Breast epithelium (tissue), 4 donors: Measurements from ENCODE around the gene TOPBP1. TPM values are rescaled to one million over a fixed set of nuclear protein-coding genes. Genes with fewer than 3 reads are reported as not detected.

Source experiments
- DNase-seq, 2 donors: peaks; one replicate each; pipeline ENCODE4 v3.0.0-alpha.2; 2019; ENCODE audit warnings: low spot score in 2 of 2
- H3K27ac ChIP-seq, 2 donors: fragments of 200-600 bp; sonication (generic) in 1 of 2; one replicate each; pipeline ENCODE4 v1.5.1; 2016 to 2019; ENCODE audit warnings: mild to moderate bottlenecking in 1 of 2
- H3K27me3 ChIP-seq, 2 donors: fragments of 200-600 bp; sonication (generic) in 1 of 2; one replicate each; pipeline versions ENCODE4 v1.5.1 to v1.6.0; 2017 to 2019; ENCODE audit warnings: control low read depth in 1 of 2, mild to moderate bottlenecking in 1 of 2
- H3K36me3 ChIP-seq: fragments of 200-600 bp; one replicate; pipeline ENCODE4 v1.5.1; 2019
- H3K4me1 ChIP-seq, 2 donors: fragments of 200-600 bp; sonication (generic); one replicate each; pipeline ENCODE4 v1.5.1; 2016 to 2019; ENCODE audit warnings: control low read depth in 1 of 2
- H3K4me3 ChIP-seq, 3 donors: fragments of 200-600 bp; sonication (generic); 1 replicate in 2 of 3; 2 replicates in 1 of 3; pipeline ENCODE4 v1.5.1; 2016 to 2019; ENCODE audit warnings: mild to moderate bottlenecking in 3 of 3, moderate library complexity in 2 of 3
- H3K9me3 ChIP-seq, 2 donors: fragments of 200-600 bp; sonication (generic) in 1 of 2; one replicate each; pipeline ENCODE4 v1.5.1; 2016 to 2019; ENCODE audit warnings: control low read depth in 1 of 2
- POLR2A ChIP-seq: fragments of 450-650 bp; IDR thresholded peaks from one replicate; pipeline ENCODE4 v1.6.1; 2016; ENCODE audit warnings: antibody characterized with exemption, mild to moderate bottlenecking, moderate library complexity
- POLR2AphosphoS5 ChIP-seq, 3 donors: sonication (generic); formaldehyde crosslinking; IDR thresholded peaks; one replicate each; pipeline ENCODE4 v1.6.1; 2017; ENCODE audit warnings: antibody characterized with exemption in 3 of 3
- intact Hi-C: fragments of 100-400 bp; cut with DNase I; formaldehyde crosslinking; loops from one replicate; pipeline ENCODE4 v1.15.1; 2023; ENCODE audit warnings: low total_unique reads
- total RNA-seq, 3 donors: library from RNA; depleted of rRNA; stranded (reverse); fragments of >200 nt; gene quantifications; one replicate each; pipeline ENCODE4 v1.1.0, GENCODE V29; 2016
- TF ChIP-seq, protein P1 (sequence below), 3 donors: fragments of 450-650 bp; IDR thresholded peaks; one replicate each; pipeline ENCODE4 v1.5.1; 2016 to 2017; ENCODE audit warnings: antibody characterized with exemption in 3 of 3, mild to moderate bottlenecking in 3 of 3, moderate library complexity in 3 of 3

Gene TOPBP1
- total RNA-seq, 3 donors from 2014 or later = 33.4 to 58.1 (median 38.7) TPM

DNA sequence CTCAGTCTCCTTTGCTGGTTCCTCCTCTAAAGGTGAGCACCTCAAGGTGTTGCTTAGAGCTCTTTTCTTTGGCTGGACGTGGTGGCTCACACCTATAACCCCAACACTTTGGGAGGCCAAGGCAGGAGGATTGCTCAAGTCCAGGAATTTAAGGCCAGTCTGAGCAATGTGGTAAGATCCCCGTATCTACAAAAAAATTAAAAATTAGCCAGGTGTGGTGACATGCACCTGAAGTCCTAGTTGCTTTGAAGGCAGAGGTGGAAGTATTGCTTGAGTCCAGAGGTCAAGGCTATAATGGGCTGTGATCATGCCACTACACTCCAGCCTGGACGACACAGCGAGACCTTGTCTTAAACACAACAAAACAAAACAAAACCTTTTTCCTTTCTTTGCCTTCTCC, 28.3 kb downstream of the TOPBP1 start:
- DNase-seq = no peak
- Histone ChIP-seq H3K4me1 (no peaks in the 10 kb centered on the region), H3K9me3 (no peaks in the 10 kb centered on the region), H3K27me3 (no peaks in the 10 kb centered on the region), H3K27ac (no peak overlapping the region), H3K36me3 (no peaks in the 10 kb centered on the region), H3K4me3 (no peak overlapping the region)
- TF ChIP-seq POLR2A (no peak), POLR2AphosphoS5 (IDR thresholded peaks at IDR 0.05) (no peak)
- TF ChIP-seq, protein P1, sequence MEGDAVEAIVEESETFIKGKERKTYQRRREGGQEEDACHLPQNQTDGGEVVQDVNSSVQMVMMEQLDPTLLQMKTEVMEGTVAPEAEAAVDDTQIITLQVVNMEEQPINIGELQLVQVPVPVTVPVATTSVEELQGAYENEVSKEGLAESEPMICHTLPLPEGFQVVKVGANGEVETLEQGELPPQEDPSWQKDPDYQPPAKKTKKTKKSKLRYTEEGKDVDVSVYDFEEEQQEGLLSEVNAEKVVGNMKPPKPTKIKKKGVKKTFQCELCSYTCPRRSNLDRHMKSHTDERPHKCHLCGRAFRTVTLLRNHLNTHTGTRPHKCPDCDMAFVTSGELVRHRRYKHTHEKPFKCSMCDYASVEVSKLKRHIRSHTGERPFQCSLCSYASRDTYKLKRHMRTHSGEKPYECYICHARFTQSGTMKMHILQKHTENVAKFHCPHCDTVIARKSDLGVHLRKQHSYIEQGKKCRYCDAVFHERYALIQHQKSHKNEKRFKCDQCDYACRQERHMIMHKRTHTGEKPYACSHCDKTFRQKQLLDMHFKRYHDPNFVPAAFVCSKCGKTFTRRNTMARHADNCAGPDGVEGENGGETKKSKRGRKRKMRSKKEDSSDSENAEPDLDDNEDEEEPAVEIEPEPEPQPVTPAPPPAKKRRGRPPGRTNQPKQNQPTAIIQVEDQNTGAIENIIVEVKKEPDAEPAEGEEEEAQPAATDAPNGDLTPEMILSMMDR (IDR thresholded peaks at IDR 0.05) = no peak
- intact Hi-C loops = no loop called here

- Histone ChIP-seq H3K9me3 (no peaks in the 10 kb centered on the region), H3K27ac (no peak overlapping the region), H3K27me3 (no peaks in the 10 kb centered on the region), H3K4me1 (no peaks in the 10 kb centered on the region), H3K36me3 (peaks cover 5% of the 10 kb centered on the region), H3K4me3 (no peak overlapping the region)
- no peak for DNase-seq
- TF ChIP-seq, protein P1 (IDR thresholded peaks at IDR 0.05) = no peak
- TF ChIP-seq POLR2A (no peak), POLR2AphosphoS5 (IDR thresholded peaks at IDR 0.05) (no peak)
- intact Hi-C loops = no loop called here
These were observed 32.6 kb downstream of the TOPBP1 start for GRCh38 chr3:133629146-133629545.

GRCh38 chr3:133627789-133628188, 34.0 kb downstream of the TOPBP1 start:
- H3K36me3 ChIP-seq = peaks cover 5% of the 10 kb centered on the region
- H3K27me3 ChIP-seq = no peaks in the 10 kb centered on the region
- TF ChIP-seq POLR2A = no peak
- TF ChIP-seq, protein P1 (IDR thresholded peaks at IDR 0.05) = no peak
- no peak for TF ChIP-seq POLR2AphosphoS5 (IDR thresholded peaks at IDR 0.05)
- intact Hi-C loops = no loop called here
- no peak overlapping the region for H3K27ac ChIP-seq
- no peak overlapping the region for H3K4me3 ChIP-seq
- H3K9me3 ChIP-seq = no peaks in the 10 kb centered on the region
- no peaks in the 10 kb centered on the region for H3K4me1 ChIP-seq
- DNase-seq = no peak

DNA sequence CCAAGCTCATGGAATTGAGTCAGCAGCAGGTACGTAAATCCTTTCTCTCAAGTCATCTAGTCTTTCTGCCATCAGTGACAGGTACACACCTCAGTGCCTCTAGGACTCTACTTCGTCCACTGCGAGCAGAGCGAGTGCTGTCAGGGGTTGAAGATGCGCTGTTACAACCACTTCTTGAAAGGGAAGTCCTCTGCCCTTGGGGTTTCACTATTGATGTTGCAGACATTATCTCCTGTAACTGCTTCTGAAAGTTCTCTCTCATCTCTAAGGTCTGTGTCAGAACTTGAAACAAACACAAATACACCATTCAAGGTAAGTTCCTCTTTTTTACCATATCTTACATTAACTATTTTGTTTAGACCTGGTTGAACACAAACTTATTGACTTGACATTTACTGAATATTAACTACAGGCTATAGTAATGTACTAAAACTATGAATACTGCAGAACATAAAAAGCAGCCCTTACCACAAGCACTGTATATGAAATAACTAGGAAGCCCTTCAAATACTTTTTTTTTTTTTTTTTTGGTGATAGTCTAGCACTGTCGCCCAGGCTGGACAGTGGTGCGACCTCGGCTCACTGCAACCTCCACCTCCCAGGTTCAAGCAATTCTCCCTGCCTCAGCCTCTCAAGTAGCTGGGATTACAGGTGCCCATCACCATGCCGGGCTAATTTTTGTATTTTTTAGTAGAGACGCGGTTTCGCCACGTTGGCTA, 41.5 kb downstream of the TOPBP1 start:
- intact Hi-C loops = no loop called here
- Histone ChIP-seq H3K27me3 (no peaks in the 10 kb centered on the region), H3K4me3 (no peak overlapping the region), H3K27ac (no peak overlapping the region), H3K9me3 (no peaks in the 10 kb centered on the region), H3K36me3 (peaks cover 11% of the 10 kb centered on the region), H3K4me1 (no peaks in the 10 kb centered on the region)
- DNase-seq = no peak
- TF ChIP-seq, protein P1 (IDR thresholded peaks at IDR 0.05) = no peak
- TF ChIP-seq POLR2A = no peak
- no peak for TF ChIP-seq POLR2AphosphoS5 (IDR thresholded peaks at IDR 0.05)

DNA sequence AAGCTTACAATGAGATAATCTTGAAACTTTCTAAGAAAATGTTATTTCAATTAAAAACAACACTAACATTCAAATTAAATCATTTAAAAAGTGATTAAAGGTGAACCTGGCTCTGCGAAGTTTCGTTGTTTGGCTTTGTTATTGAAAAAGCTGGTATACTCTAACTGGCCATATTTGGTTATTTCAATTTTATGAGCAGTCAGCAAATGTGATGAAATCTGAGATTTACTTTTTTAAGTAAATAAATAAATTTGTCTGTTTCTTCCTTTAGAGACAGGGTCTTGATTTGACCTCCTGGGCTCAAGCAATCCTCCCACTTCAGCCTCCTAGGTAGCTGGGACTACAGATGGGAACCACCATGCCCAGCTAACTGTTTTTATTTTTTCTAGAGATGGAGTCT, 50.2 kb downstream of the TOPBP1 start:
- no peak for TF ChIP-seq POLR2AphosphoS5 (IDR thresholded peaks at IDR 0.05)
- TF ChIP-seq POLR2A = no peak
- TF ChIP-seq, protein P1 (IDR thresholded peaks at IDR 0.05) = no peak
- H3K27me3 ChIP-seq = no peaks in the 10 kb centered on the region
- no peaks in the 10 kb centered on the region for H3K4me1 ChIP-seq
- H3K27ac ChIP-seq = no peak overlapping the region
- DNase-seq = no peak
- H3K9me3 ChIP-seq = no peaks in the 10 kb centered on the region
- intact Hi-C loops = no loop called here
- H3K36me3 ChIP-seq = no peaks in the 10 kb centered on the region
- H3K4me3 ChIP-seq = no peak overlapping the region
